K562 (cell line): ENCODE results near the gene IDH3G. TPM values are rescaled to one million over a fixed set of nuclear protein-coding genes. Genes with fewer than 3 reads are reported as not detected.

Experiments
- BCOR ChIP-seq: fragments of 450-650 bp; IDR thresholded peaks from 2 replicates; pipeline ENCODE4 v1.6.1; 2016
- CSDE1 ChIP-seq, 2 experiments: fragments of 450-650 bp; IDR thresholded peaks; 2 replicates each; pipeline ENCODE4 v1.6.1; 2016; ENCODE audit warnings: mild to moderate bottlenecking in 1 of 2
- CTCF ChIP-seq, 3 experiments: IDR thresholded peaks in 2 of 3; conservative IDR thresholded peaks in 1 of 3; 2 replicates each; pipeline ENCODE4 v1.5.1; 2011 to 2012; ENCODE audit warnings: low read length in 3 of 3, mild to moderate bottlenecking in 3 of 3, control low read depth in 2 of 3, improper control_type of control experiment in 1 of 3, inconsistent platforms in 1 of 3, low read depth in 1 of 3, mixed read lengths in 1 of 3, moderate library complexity in 1 of 3; ENCODE audit not compliant: insufficient read depth in 2 of 3
- DACH1 ChIP-seq: fragments of 450-650 bp; IDR thresholded peaks from 2 replicates; pipeline ENCODE4 v1.6.1; 2018; ENCODE audit not compliant: partially characterized antibody
- FOSL1 ChIP-seq: fragments of 200-800 bp; sonication (Bioruptor generic); conservative IDR thresholded peaks from 2 replicates; pipeline ENCODE4 v1.6.1; 2016; ENCODE audit warnings: missing genetic modification characterization, missing compliant biosample characterization
- FOXK2 ChIP-seq, 2 experiments: fragments of 450-650 bp; IDR thresholded peaks in 1 of 2; conservative IDR thresholded peaks in 1 of 2; 2 replicates each; pipeline ENCODE4 v1.6.1; 2016; ENCODE audit warnings: low read depth in 2 of 2, mild to moderate bottlenecking in 1 of 2
- GTF2A2 ChIP-seq: IDR thresholded peaks from 2 replicates; pipeline ENCODE4 v1.6.1; 2016; ENCODE audit warnings: mild to moderate bottlenecking, missing genetic modification characterization, missing compliant biosample characterization
- HDAC6 ChIP-seq: IDR thresholded peaks from 2 replicates; pipeline ENCODE4 v1.6.1; 2012; ENCODE audit warnings: low read depth, mild to moderate bottlenecking, control low read depth, inconsistent platforms, low read length, moderate library complexity
- HNRNPLL ChIP-seq: fragments of 200-400 bp; formaldehyde crosslinking; IDR thresholded peaks from 2 replicates; pipeline ENCODE4 v1.6.1; 2017; ENCODE audit warnings: low read length, low read depth, mild to moderate bottlenecking; ENCODE audit not compliant: poor library complexity, severe bottlenecking
- LCOR ChIP-seq: sonication (generic); formaldehyde crosslinking; IDR thresholded peaks from 2 replicates; pipeline ENCODE4 v1.8.0; 2022; ENCODE audit warnings: mild to moderate bottlenecking, missing genetic modification reagents
- NCOA2 ChIP-seq, 2 experiments: fragments of 450-650 bp; IDR thresholded peaks; 2 replicates each; pipeline ENCODE4 v1.6.1; 2018; ENCODE audit warnings: mild to moderate bottlenecking in 2 of 2, moderate library complexity in 1 of 2; ENCODE audit not compliant: partially characterized antibody in 2 of 2
- RERE ChIP-seq: sonication (generic); formaldehyde crosslinking; IDR thresholded peaks from 2 replicates; pipeline ENCODE4 v1.8.0; 2023; ENCODE audit warnings: missing genetic modification reagents, mild to moderate bottlenecking, borderline replicate concordance
- SMAD2 ChIP-seq: fragments of 150-350 bp; IDR thresholded peaks from 2 replicates; pipeline ENCODE4 v1.6.1; 2014; ENCODE audit warnings: low read depth, mild to moderate bottlenecking, low read length
- SRF ChIP-seq, 2 experiments: fragments of 250-450, 450-650 bp in 1 of 2; sonication (Bioruptor Pico) in 1 of 2; sonication (generic) in 1 of 2; formaldehyde crosslinking; IDR thresholded peaks; 2 replicates each; pipeline versions ENCODE4 v1.5.0 to v1.5.1; 2020 to 2022; ENCODE audit warnings: mild to moderate bottlenecking in 1 of 2, missing genetic modification reagents in 1 of 2
- TFE3 ChIP-seq: fragments of 450-650 bp; formaldehyde crosslinking; IDR thresholded peaks from 2 replicates; pipeline ENCODE4 v1.4.0; 2020; ENCODE audit warnings: mild to moderate bottlenecking, mixed read lengths
- ZBED1 ChIP-seq: IDR thresholded peaks from 2 replicates; pipeline ENCODE4 v1.6.1; 2014
- ZNF589 ChIP-seq: fragments of 200-800 bp; sonication (Bioruptor generic); IDR thresholded peaks from 2 replicates; pipeline ENCODE4 v1.6.1; 2016; ENCODE audit warnings: low read depth, missing genetic modification characterization, missing compliant biosample characterization
- polyA plus RNA-seq, 8 experiments: library from polyadenylated mRNA; depleted of rRNA in 4 of 8; stranded (reverse) in 5 of 8; unstranded in 3 of 8; fragments of >200 nt; fragmentation: Nextera tagmentation in 2 of 8; fragmentation: Illumina TruSeq in 1 of 8; extraction: Ambion mirVana in 2 of 8; extraction: Trizol in 1 of 8; gene quantifications; 2 replicates each; pipeline versions ENCODE4 v1.2.1 to v1.2.3, GENCODE V29; 2011 to 2014; ENCODE audit warnings: inconsistent platforms in 1 of 8, missing spikeins in 1 of 8
- total RNA-seq, 7 experiments: library from RNA; depleted of rRNA in 6 of 7; stranded (reverse); fragments of >200 nt in 6 of 7; fragmentation: Illumina TruSeq in 2 of 7; extraction: Trizol in 2 of 7; gene quantifications; 2 replicates each; pipeline versions ENCODE4 v1.2.1 to v1.2.3, GENCODE V29; 2011 to 2021; ENCODE audit warnings: low replicate concordance in 1 of 7

The IDH3G gene
- total and polyA plus RNA-seq, 9 of the 15 experiments (the other 6 are each of a cell fraction or from before 2014, with no cell fraction given): 24.3 to 72.5 (median 37.9) TPM

- no peak for TF ChIP-seq RERE (CRISPR knock-in tag)
- TF ChIP-seq SRF (CRISPR knock-in tag; IDR thresholded peaks at IDR 0.05): 0 out of 4 replicates have a peak, but pooled peaks of 1 of the 2 experiments have one; percentile 4
- no peak for TF ChIP-seq SMAD2
- no peak for TF ChIP-seq CSDE1 (IDR thresholded peaks at IDR 0.05)
- TF ChIP-seq FOXK2 (conservative IDR thresholded peaks at IDR 0.05 in 1 of 2, IDR thresholded peaks at IDR 0.05 in 1 of 2; ENCODE audit: low read depth in 2 of 2): 0 out of 4 replicates have a peak, but pooled peaks of 1 of the 2 experiments have one; percentile 28
- no peak for TF ChIP-seq ZBED1
- TF ChIP-seq ZNF589 (CRISPR knock-in tag): 0 out of 2 replicates have a peak, but pooled peaks have one; percentile 26
- TF ChIP-seq HNRNPLL: no peak
- TF ChIP-seq BCOR: peak; percentile 46
- TF ChIP-seq NCOA2 (IDR thresholded peaks at IDR 0.05; ENCODE audit: partially characterized antibody in 2 of 2): no peak
- no peak for TF ChIP-seq TFE3 (CRISPR knock-in tag)
- TF ChIP-seq GTF2A2: no peak
- TF ChIP-seq CTCF (IDR thresholded peaks at IDR 0.05 in 2 of 3, conservative IDR thresholded peaks at IDR 0.05 in 1 of 3; ENCODE audit: insufficient read depth in 2 of 3, low read depth in 1 of 3, low read length in 3 of 3): no peak
- no peak for TF ChIP-seq HDAC6
- no peak for TF ChIP-seq FOSL1
- no peak for TF ChIP-seq LCOR (CRISPR knock-in tag)
- TF ChIP-seq DACH1: no peak
Observed at GRCh38 chrX:153765138-153766079, 28.8 kb downstream of the IDH3G start (continued).
